HG02678 (cell line): ENCODE measurements around the gene GNAO1.

Experiments
- ATAC-seq: cut with Tn5 transposase; IDR thresholded peaks from one replicate; pipeline ENCODE4 v1.9.1; 2021; ENCODE audit warnings: mild to moderate bottlenecking, moderate library complexity; ENCODE audit not compliant: unreplicated experiment

Gene GNAO1

DNA sequence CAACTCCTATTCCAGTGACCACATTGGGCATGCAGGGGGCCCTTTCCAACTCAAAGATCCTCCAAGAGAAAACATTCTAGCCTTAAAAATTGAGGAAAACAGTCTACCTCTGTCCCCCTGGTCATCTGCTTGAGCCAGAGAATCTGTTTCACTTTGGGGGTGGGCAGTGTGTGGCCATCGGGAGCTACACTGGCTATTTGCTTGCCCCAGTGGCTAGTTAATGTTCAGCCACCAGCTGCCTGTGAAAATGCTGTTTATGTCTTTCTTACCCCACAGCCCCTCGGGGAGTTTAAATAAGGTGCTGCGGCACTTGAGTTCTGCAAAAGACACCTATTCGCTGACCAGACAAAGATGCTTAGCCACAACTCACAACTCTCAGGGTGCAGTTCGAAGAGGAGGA, 43.4 kb downstream of the GNAO1 start:
- ATAC-seq: no peak

DNA sequence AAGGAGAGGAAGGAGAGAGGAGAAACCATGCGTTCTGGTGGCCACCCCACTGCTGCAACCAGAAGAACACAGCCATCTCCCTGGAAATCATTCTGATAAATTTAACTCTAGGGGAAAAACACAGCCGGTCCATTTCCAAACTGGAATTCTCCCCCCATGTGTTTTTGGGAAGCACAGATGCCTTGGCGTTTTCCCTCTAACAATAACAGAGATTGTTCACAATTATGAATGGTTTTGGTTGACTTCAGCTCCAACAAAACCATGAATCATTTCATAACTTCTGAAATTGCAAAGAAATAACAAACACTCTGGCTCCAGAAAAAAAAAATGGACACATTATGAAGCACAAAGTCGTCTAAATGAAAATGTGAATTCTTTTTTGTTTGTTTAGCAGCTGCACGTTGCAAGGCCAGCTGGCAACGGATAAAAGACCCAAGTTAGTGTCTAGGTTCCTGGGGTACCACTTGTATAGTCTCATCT, 46.2 kb downstream of the GNAO1 start:
- ATAC-seq: no peak

DNA sequence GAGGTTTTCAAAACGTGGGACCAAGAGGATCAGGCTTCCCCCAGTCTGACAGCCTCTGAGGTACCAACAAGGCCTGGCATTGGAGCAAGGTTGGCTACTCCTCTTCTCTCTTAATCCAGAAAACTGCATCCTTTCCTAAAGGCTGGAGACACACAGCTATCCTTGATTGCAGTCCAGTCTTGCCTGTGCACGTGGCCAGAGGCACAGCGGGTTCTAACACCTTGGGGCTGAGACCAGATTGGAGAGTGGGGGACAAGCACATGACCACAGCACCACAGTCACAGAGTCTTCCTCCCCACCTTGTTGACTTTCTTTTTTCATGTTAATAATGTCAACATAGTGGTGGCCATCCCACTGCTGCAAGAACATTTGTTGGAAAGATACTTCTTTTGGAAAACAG, 46.9 kb downstream of the GNAO1 start:
- ATAC-seq: no peak

DNA sequence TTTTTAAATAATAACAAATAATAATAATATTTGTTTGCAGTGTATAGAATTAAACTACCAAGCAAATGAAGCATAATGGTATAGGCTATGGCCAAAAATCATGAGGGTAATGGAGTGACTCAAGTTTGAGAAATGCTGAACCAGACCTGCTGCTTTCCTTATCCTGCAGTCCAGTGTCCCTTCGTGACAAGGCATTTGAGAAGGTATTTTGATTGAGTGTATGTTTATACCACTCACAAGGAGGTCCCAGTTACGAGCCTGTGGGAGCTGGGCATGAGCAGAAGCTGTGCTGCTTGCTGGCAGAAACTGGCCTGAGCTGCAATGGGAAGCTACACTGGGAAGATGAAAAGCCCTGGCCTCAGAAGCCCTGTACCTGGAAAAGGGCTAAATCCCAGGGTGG, 50.3 kb downstream of the GNAO1 start:
- ATAC-seq: no peak

DNA sequence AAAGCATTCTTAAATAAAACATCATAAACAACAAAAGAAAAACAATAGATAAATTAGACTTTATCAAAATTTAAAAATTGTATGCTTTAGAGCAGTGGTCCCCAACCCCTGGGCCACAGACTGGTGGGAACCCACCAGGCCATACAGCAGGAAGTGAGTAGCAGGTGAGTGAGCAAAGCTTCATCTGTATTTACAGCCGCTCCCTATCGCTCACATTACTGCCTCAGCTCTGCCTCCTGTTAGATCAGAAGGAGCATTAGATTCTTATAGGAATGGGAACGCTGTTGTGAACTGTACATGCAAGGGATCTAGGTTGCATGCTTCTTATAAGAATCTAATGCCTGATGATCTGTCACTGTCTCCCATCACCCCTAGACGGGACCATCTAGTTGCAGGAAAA, 51.5 kb downstream of the GNAO1 start:
- no peak for ATAC-seq

DNA sequence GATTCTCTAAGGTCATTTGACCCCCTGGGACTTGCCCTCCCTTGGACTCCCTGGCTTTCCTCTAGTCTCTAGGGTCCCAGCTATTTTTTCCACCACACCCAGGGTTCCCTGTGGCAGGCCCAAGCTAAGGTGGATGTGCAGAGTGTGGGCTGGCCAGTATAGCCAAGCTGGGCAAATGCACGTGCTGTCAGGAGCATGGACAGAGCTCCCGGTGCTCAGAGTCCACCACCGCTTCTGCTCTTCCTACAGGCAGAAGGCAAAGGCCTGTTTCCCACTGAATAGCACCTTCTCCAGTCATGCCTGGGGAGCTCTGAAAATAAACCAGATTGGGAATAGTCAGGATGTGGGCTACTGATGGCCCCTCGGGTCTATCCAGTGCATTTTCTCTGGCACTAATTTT, 53.3 kb downstream of the GNAO1 start:
- ATAC-seq: no peak

DNA sequence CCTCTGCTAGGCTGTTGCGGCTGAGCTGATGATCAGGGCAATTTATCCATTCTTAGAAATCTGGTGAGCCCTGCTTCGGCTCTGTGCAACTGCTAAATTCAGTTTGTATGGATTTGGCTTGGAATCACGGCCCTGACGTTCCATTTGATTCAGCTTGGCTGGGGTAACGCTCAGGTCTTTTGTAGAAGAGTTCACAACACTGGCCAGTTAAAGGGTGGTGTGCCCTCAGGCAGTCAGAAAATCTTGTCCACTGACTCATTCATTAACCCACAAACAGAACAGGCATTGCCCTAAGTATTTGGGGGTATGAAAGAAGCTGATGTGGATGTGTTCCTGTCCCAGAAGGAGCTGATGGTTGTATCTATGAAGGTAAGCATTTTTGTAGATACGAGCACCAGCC, 53.9 kb downstream of the GNAO1 start:
- ATAC-seq: no peak

DNA sequence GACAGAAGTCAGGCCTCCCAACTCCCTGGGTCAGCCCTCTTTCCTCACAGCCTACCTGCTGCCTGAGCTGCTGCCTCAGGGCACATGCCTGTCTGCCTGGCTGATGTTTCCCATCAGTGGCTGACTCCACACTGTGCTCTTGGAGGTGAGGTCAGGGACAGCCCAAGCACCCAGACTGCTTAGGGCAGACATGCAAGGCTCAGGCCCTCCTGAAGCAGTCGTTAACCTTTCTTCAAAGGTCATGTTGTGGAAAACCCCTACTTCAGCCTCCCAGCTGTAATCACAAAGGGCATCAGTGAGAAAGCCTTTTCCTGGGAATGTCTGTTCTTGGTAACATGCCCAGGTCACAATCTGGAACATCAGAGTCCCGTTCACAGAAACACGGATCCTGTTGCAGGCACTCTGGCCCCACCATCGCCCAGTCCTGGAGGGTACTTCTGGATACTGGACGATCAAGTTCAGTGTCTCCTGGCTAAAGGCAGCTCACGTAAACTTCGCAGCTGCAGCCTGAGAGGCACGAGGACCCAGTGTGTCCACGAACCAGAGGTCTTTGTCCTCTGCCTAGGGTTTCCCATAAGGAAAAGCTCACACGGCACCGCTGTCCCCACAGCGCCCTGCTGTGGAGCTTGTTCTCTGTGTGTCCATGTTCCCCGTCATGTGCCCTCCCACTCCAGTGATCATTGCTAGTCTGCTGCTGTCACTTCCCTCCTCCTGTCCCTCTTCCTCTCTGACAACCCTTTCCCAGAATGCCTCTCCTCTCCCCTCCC, 54.9 kb downstream of the GNAO1 start:
- ATAC-seq: no peak

DNA sequence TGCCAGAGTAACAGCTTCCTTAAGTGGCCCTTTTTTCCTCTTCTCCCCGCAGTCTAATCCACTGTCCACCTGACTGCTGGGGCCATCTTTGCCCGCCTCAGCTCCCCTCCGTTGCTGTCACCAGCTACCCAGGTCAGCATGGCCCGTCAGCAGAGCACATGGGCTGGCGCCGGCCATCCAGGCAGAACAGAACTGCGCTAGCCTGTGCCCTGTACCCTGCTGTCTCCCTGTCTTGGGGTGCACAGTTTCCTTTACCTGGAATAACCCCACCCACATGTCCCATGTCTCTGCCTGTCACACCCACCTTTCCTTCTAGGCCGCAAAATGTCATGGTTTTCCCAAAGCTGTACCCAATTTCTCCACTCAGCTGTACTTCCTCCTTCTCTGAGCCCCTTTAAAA, 55.7 kb downstream of the GNAO1 start:
- ATAC-seq: no peak

DNA sequence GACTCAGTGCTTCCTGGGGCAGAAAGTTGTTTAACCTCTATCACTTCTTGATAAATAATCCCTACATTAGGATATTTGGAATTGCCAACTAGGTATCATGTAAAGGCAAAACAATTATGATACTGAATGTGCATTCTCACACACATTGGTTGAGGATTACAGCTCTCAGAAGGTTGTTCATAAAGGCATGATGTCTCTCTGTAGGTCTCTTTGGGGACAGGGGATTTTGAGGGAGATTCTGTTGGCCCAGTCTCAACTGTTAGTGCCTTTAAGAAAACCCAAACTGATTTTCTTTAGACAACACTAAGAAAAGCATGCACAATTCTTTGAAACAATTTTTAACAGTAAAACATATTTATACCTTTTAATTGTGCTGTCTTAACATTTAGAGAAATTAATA, 56.5 kb downstream of the GNAO1 start:
- ATAC-seq: no peak

DNA sequence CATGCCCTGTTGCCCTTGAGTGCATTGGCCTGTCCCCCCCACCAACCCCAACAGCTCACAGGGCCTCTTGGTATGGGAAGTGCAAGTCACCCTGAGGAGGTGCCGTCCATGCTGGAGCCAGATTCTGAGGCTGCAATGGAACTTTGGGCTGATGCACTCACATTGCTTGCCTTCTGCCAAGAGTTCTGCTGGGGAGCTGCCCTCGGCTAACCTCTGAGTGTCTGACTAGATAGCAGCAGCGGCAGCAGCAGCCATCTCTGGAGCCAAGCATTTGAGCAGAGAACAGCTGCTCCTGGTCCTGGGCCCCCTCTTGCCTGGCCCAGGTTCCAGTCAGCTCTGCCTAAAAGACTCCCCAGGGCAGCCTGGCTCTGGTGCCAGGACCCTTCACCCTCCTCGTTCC, 61.5 kb downstream of the GNAO1 start:
- no peak for ATAC-seq

DNA sequence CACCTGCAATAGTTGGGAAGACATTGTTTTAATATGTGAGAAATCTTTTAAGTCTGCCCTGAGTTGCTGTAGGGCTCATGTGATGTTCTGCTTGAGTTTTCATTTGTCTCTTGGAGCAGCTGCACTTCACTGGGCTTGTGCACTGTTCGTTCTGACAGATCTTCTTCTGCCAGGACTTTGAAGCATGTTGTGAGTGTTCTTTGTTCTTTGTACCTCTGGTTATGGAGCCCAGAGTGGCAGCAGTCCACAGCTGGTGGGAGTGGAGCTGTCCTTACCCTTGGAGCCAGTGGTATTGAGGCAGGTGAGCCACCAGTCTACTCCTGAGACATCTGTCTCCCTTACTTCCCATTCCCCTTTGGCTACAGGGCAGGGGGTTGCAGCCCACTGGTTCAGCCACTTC, 64.6 kb downstream of the GNAO1 start:
- ATAC-seq: no peak

DNA sequence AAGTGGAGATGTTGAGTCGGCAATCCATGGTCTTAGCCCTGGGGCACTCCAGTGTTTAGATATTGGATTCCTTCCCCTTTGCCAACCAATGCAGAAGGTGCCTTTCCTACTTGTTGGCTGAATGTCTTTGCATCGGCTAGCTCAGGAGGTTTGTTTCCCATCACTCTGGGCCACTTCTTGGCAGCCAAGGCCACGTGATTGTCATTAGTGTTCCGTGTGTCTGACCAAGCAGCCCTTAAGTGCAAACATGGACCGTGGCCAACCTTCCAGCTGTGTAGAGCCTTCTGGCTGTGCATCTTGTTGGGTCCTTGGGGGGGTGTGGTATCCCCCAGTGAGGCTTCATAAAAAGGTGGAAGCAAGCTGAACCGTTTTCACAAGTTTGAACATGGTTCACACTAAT, 66.0 kb downstream of the GNAO1 start:
- no peak for ATAC-seq

DNA sequence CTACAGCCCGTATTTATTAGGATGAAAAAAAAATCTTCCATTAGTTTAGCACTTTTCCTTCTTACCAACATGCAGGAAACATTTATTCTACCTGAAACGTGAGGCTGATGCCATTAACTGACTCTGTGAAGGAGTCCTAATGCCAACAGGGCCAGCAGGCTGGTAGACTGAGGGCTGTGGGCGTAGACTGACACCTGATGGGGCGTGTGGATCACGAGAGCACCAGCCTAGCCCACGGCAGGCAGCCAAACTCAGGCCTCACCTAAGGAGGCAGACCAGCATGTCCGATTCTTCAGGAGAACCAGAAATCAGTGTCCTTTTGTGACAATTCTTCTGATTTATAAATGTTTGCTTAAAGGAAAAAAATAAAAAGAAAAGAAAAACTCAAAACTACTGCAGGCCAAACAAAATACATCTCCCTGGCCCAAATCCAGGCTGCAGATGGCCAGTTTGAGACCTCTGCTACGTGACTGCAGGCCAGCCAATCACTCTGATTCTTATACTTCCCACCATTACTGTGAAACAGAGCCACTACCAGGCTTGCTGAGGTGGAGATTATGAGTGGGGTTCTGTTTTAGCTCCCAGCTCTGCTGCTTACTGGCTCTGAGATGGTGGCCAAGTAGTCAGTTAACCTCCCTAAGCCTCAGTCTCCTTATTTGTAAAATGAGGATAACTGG, 66.5 kb downstream of the GNAO1 start:
- ATAC-seq: no peak

DNA sequence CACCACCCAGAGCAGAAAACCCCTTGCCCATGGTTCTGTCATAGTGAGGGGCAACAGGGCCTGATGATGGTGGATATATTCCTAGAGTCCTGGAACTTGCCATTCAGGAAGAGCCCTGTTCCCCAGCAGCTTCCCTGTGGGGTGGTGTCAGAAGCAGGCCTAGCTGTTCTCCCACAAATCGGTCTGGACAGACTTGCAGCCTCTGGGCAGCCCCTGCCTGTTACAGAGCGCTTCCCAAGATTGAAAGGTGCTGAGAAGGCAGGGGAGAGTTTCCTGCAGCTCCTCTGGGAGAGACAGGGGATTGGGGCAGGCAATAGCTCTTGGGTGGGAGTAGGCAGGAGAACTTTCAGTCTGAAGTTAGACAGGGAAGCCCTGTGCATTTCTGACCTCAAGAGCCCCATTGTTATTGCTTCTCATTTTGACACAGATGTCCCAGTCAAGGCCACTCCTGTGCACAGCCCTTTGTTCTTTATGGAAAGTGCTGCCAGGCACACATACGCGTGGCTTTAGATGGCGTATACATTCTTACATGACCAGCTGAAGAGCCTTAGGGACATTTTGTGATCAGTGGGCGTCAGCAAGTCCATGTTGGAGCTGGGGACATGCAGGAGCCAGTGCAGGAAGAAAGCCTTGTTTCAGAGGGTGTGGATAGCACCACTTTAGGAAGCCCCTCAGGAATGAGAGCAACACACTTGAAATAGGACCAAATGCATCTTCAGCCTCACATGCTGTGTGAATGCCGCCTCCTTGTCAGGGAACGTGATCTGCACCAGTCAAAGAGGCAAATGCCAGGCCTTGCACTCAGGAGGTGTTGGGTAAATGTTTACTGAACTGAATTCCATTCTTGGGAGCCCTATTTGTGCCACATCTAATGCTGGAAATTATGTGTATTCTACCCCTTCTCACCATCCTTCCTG, 67.5 kb downstream of the GNAO1 start:
- no peak for ATAC-seq

DNA sequence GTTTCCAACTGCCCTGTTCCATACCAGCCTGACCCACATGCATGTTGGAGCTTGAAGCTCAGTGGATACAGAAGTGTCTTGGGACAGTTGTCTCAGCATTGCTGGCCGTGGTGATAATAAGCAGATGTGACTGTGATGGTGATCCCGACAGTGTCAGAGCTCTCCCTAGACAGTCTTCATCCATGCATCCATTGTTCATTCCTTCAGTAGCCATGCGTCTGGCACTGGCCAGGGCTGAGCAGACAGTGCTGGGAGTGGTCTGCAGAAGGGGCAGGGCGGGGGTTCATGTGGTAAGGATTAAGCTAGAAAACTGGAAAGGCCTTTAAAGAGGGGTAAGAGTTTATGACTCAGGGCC, 68.1 kb downstream of the GNAO1 start:
- ATAC-seq: no peak

DNA sequence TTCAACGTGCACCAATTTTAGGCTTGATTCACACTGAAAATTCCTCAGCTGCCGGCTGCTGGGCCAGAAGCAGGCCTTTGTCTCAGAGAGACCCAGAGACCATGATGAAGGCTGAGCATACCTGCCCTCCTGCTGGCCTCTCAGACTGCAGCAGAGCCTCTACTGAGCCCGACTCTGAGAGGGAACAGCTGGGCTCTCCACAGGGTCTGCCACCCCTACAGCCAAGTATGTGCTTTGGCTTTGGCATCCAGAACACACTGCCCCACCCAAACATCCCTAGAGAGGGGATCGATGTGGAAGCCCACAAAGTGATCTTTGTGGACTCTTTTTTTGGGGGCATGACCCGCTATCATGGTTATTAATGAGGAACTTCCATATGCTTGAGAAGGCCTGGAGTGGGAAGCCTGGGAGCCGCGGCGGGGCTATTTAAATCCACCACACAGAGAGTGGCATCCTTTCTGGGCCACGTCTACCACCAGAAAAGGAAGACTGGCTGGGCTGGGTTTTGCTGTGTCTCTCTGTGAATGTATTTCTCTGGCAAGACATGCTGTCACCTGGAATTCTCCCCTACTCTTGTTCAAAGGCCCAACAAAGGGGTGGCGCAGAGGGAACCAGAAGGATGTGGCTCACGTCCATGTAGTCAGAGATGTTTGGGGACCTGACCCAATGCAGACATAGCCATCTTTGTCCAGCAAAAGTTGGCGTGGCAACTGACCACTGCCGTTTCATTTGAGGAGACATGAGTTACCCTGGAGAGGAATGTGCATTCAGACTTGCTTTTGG, 69.3 kb downstream of the GNAO1 start:
- ATAC-seq: no peak

DNA sequence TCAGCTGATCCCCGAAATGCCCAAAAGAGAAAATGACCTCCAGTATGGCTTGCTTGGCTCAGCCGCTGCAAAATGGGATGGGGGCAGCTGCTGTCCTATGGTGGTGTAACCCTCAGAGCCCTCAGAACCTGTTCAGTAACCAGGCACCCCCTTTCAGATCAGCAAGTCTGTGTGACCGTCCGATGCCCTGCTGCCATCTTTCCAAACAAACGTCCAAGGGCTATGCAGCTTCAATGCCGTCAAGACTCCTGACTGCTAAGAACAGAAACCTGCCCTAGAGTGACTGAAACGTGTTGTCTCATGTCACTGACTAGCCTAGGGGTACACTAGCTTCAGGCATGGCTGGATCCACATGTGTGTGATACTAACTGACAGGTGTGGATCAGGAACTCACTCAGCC, 70.4 kb downstream of the GNAO1 start:
- no peak for ATAC-seq

DNA sequence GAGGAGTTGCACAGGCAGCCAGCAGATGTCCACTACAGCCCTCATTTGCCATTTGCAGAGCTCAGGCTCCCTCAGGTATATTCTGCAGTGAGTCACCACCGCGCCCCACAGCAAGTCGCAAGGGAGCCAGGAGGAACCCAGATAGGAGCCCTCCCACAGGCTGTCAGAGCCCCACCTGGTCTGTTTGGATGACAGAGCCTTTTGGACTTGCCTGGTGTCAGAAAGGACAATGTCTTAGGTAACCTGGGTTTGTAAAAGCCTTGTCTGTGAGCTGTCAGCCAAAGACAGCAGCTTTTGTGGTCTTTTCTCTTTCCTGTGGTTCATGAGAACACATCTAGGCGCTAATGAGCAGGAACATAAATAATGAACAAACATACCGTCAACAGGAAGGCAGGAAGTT, 70.9 kb downstream of the GNAO1 start:
- no peak for ATAC-seq

DNA sequence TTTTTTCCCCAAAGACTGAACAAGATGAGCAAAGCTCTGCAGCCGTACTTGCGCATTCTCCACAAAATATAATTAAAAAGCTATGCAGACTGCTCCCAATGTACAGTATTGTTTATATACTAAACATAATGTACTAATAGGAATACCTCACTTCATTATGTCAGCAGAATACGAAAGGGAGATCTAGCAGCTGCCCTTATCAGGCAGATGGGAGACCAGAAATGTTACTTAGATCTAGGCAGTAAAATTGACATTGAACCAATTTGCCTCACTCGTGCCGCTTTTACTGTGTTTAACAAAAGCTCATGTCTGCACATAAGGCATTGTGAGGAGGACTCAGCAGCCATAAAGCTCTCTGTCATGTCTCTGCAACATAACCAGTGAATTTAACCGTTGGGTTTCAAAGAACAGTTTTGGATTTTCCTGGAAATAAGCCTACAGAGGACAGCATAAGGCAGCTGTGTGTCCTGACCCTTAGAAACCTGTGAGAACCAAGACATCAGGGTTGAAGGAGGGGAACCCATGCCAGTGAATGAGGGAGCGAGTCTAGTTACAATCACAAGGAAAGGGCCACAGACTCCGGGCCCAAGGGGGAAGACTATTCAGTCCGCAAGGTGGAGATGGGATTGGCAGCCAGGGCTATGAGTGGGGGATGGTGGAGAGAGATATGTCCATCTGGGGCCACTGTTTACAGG, 71.4 kb downstream of the GNAO1 start:
- ATAC-seq: no peak
